Suppressor macrophage (primary cell): ENCODE data around the gene FOXJ3.

Experiments used
- DNase-seq, 4 experiments: peaks; one replicate each; pipeline ENCODE4 v3.0.0-alpha.2; 2020 to 2022

The FOXJ3 gene

GRCh38 chr1:42165511-42166210 is 169.4 kb downstream of the FOXJ3 start:
- no peak for DNase-seq

- no peak for DNase-seq
These were observed 170.2 kb downstream of the FOXJ3 start, which contains the start of gene GUCA2A for GRCh38 chr1:42164551-42165420. GUCA2A (minus strand) TSS chr1:42164745; CDS start chr1:42164712, 33 bp downstream.

GRCh38 chr1:42163536-42164503 is 171.2 kb downstream of the FOXJ3 start:
- no peak for DNase-seq

- DNase-seq, result no peak
These were observed 171.9 kb downstream of the FOXJ3 start for GRCh38 chr1:42163114-42163513.

GRCh38 chr1:42162181-42162580 is 172.9 kb downstream of the FOXJ3 start:
- no peak for DNase-seq

GRCh38 chr1:42158189-42158588 is 176.8 kb downstream of the FOXJ3 start:
- no peak for DNase-seq

- peak; percentile 33 to 70 (median 48) for DNase-seq
These were observed 177.4 kb downstream of the FOXJ3 start for GRCh38 chr1:42157667-42158066.

GRCh38 chr1:42155362-42155761 is 179.7 kb downstream of the FOXJ3 start:
- DNase-seq, result no peak

- no peak for DNase-seq
These were observed 180.3 kb downstream of the FOXJ3 start for GRCh38 chr1:42154685-42155084.

GRCh38 chr1:42153624-42154023 is 181.4 kb downstream of the FOXJ3 start:
- DNase-seq, result no peak

- DNase-seq, result no peak
These were observed 182.0 kb downstream of the FOXJ3 start, which contains the start of gene GUCA2B for GRCh38 chr1:42152907-42153600. GUCA2B (plus strand) TSS chr1:42153410; CDS start chr1:42153451, 41 bp downstream.

- DNase-seq, result no peak
These were observed 182.9 kb downstream of the FOXJ3 start for GRCh38 chr1:42152119-42152518.

GRCh38 chr1:42150651-42151050 is 184.4 kb downstream of the FOXJ3 start:
- peak; percentile 49 to 71 (median 66) for DNase-seq

GRCh38 chr1:42148166-42148565 is 186.9 kb downstream of the FOXJ3 start:
- DNase-seq, result no peak

- DNase-seq, result peak; percentile 59 to 72 (median 63)
These were observed 188.3 kb downstream of the FOXJ3 start for GRCh38 chr1:42146626-42147320.

- peak in 1 of 4 experiments; percentile 15 for DNase-seq
These were observed 189.0 kb downstream of the FOXJ3 start for GRCh38 chr1:42145764-42146625.

GRCh38 chr1:42145389-42145716 is 189.7 kb downstream of the FOXJ3 start:
- DNase-seq, result peak; percentile 13 to 52 (median 48)

- no peak for DNase-seq
These were observed 190.2 kb downstream of the FOXJ3 start for GRCh38 chr1:42144711-42145388.

GRCh38 chr1:42143896-42144710 is 190.9 kb downstream of the FOXJ3 start:
- DNase-seq, result no peak
